ENCODE measurements around the gene FMO5. TPM values are rescaled to one million over a fixed set of nuclear protein-coding genes. Genes with fewer than 3 reads are reported as not detected.

The FMO5 gene
- total RNA-seq, 4 donors from 2014 or later, result 0.72 to 1.7 (median 1.2) TPM

- Histone ChIP-seq H3K4me3 (no peak overlapping the region), H3K27ac (no peak overlapping the region), H3K36me3 (peaks cover 0 to 16% of the 10 kb centered on the region in 2 donors), H3K27me3 (no peaks in the 10 kb centered on the region), H3K9me3 (no peaks in the 10 kb centered on the region), H3K4me1 (peaks cover 0 to 6% of the 10 kb centered on the region in 2 donors)
- intact Hi-C loops (cut with DNase I; ENCODE audit: low total_unique reads) (no loop called here), in situ Hi-C loops (cut with MboI; ENCODE audit: low sequenced_read_pairs in 4 of 4) (loop anchor here in 2 of 4 donors (25.0 kb wide), 2 partner anchors 385 to 635 kb away; no protein-coding TSS in a partner anchor)
- TF ChIP-seq POLR2A (IDR thresholded peaks at IDR 0.05) (no peak), CTCF (IDR thresholded peaks at IDR 0.05 in 4 of 5, conservative IDR thresholded peaks at IDR 0.05 in 1 of 5) (no peak)
- ATAC-seq (no peak), DNase-seq (no peak)
Measured at GRCh38 chr1:147252540-147252939, 27.4 kb upstream of the FMO5 start.

GRCh38 chr1:147247656-147248238, 22.6 kb upstream of the FMO5 start:
- no peak overlapping the region for H3K4me3 ChIP-seq
- no peaks in the 10 kb centered on the region for H3K27me3 ChIP-seq
- ATAC-seq (no peak), DNase-seq (no peak)
- H3K36me3 ChIP-seq, result no peaks in the 10 kb centered on the region
- in situ Hi-C loops (cut with MboI; ENCODE audit: low sequenced_read_pairs in 4 of 4), result loop anchor here (5.0 to 10.0 kb wide), 2 partner anchors 73 to 75 kb away; partner anchors contain the start of gene PRKAB2 (in 4 of the 4)
- intact Hi-C loops (cut with DNase I; ENCODE audit: low total_unique reads), result loop anchor here (10.0 kb wide), 1 partner anchor 163 kb away; no protein-coding TSS in a partner anchor
- TF ChIP-seq POLR2A (IDR thresholded peaks at IDR 0.05) (no peak), CTCF (IDR thresholded peaks at IDR 0.05 in 4 of 5, conservative IDR thresholded peaks at IDR 0.05 in 1 of 5) (no peak)
- H3K4me1 ChIP-seq, result peaks cover 20 to 26% of the 10 kb centered on the region in 2 donors
- peak overlapping the region in 3 of 4 donors; percentile 7 to 36 (median 25) for H3K27ac ChIP-seq
- no peaks in the 10 kb centered on the region for H3K9me3 ChIP-seq

GRCh38 chr1:147246910-147247655, 21.9 kb upstream of the FMO5 start:
- TF ChIP-seq POLR2A (IDR thresholded peaks at IDR 0.05) (no peak), CTCF (IDR thresholded peaks at IDR 0.05 in 4 of 5, conservative IDR thresholded peaks at IDR 0.05 in 1 of 5) (no peak)
- Histone ChIP-seq H3K4me3 (no peak overlapping the region), H3K9me3 (no peaks in the 10 kb centered on the region), H3K27me3 (no peaks in the 10 kb centered on the region), H3K27ac (peak overlapping the region; percentile 7 to 37 (median 30)), H3K4me1 (peaks cover 21 to 26% of the 10 kb centered on the region in 2 donors), H3K36me3 (no peaks in the 10 kb centered on the region)
- no peak for ATAC-seq
- no peak for DNase-seq
- intact Hi-C loops (cut with DNase I; ENCODE audit: low total_unique reads) (loop anchor here (10.0 kb wide), 1 partner anchor 162 kb away; no protein-coding TSS in a partner anchor), in situ Hi-C loops (cut with MboI; ENCODE audit: low sequenced_read_pairs in 4 of 4) (loop anchor here (5.0 to 10.0 kb wide), 2 partner anchors 72 to 75 kb away; partner anchors contain the start of gene PRKAB2 (in 4 of the 4))

- DNase-seq (no peak), ATAC-seq (no peak)
- intact Hi-C loops (cut with DNase I; ENCODE audit: low total_unique reads), result loop anchor here (10.0 kb wide), 1 partner anchor 161 kb away; no protein-coding TSS in a partner anchor
- H3K27ac ChIP-seq, result peak overlapping the region in 1 of 4 donors; percentile 36
- H3K27me3 ChIP-seq, result no peaks in the 10 kb centered on the region
- H3K4me1 ChIP-seq, result peaks cover 24 to 25% of the 10 kb centered on the region in 2 donors
- TF ChIP-seq CTCF (IDR thresholded peaks at IDR 0.05 in 4 of 5, conservative IDR thresholded peaks at IDR 0.05 in 1 of 5) (no peak), POLR2A (IDR thresholded peaks at IDR 0.05) (no peak)
- no peaks in the 10 kb centered on the region for H3K36me3 ChIP-seq
- no peak overlapping the region for H3K4me3 ChIP-seq
- in situ Hi-C loops (cut with MboI; ENCODE audit: low sequenced_read_pairs in 4 of 4), result loop anchor here (5.0 to 10.0 kb wide), 2 partner anchors 71 to 74 kb away; partner anchors contain the start of gene PRKAB2 (in 4 of the 4)
- H3K9me3 ChIP-seq, result no peaks in the 10 kb centered on the region
Measured at GRCh38 chr1:147246044-147246690, 21.0 kb upstream of the FMO5 start.

Data from gastrocnemius medialis (tissue), 4 donors.